H1 (cell line): ENCODE results near the gene CACNA1C. TPM values are rescaled to one million over a fixed set of nuclear protein-coding genes. Genes with fewer than 3 reads are reported as not detected.

Source experiments
- ATF2 ChIP-seq: IDR thresholded peaks from 2 replicates; pipeline ENCODE4 v1.6.1; 2012; ENCODE audit warnings: low read length, inconsistent platforms
- GTF2F1 ChIP-seq: IDR thresholded peaks from 2 replicates; pipeline ENCODE4 v1.6.1; 2012; ENCODE audit warnings: low read depth, low read length, improper control_type of control experiment, borderline replicate concordance
- RNF2 ChIP-seq: fragments of 200-900, 300-1000 bp; sonication (generic); IDR thresholded peaks from 2 replicates; pipeline ENCODE4 v1.7.1; 2016; ENCODE audit warnings: borderline replicate concordance, low read depth, mild to moderate bottlenecking, antibody characterized with exemption, low read length; ENCODE audit not compliant: poor library complexity, severe bottlenecking; ENCODE audit errors: missing control alignments
- polyA plus RNA-seq, 7 experiments: library from polyadenylated mRNA; depleted of rRNA in 3 of 7; stranded (reverse) in 5 of 7; unstranded in 2 of 7; fragments of >200 nt in 5 of 7; fragments of 200-250 nt in 2 of 7; gene quantifications; 1 replicate in 5 of 7; 2 replicates in 1 of 7; 4 replicates in 1 of 7; pipeline versions ENCODE4 v1.2.1 to v1.2.3, GENCODE V29; 2011 to 2013; ENCODE audit warnings: missing spikeins in 2 of 7, mixed read lengths in 2 of 7
- total RNA-seq: library from RNA; stranded (reverse); fragmentation: NEBNext Ultra II Directional; extraction: Animal tissue kit (Norgen Biotek cat#: 25700); gene quantifications from 2 replicates; pipeline ENCODE4 v1.2.1, GENCODE V29; 2021

Gene CACNA1C
- total and polyA plus RNA-seq, 2 of the 8 experiments (the other 6 are each of a cell fraction or from before 2014, with no cell fraction given), result 1.3 TPM

GRCh38 chr12:2536724-2537123 is 483.9 kb downstream of the CACNA1C start (continued):
- TF ChIP-seq ATF2, result no peak
- no peak for TF ChIP-seq GTF2F1
- no peak for TF ChIP-seq RNF2
